Activated naive CD4-positive, alpha-beta T cell treated with anti-CD3 and anti-CD28 coated beads, Interleukin-2, amount 10 ng/mL, durations not matched to agents 7 days and 5 days (primary cell): ENCODE results near the gene TMEM132D.
"Not testable (repeated sequence)": the region's sequence is repeated elsewhere in the genome, so short reads cannot be mapped to it uniquely, and the experiment has no call there.

Experiments used
- CTCF ChIA-PET: fragments of 350-600 bp; sonication (Branson Sonifier 250); formaldehyde crosslinking; loops from one replicate; lab custom pipeline; 2021; ENCODE audit warnings: antibody characterized with exemption; lab: Charles Lee
- DNase-seq: peaks from one replicate; pipeline ENCODE4 v3.0.0-alpha.2; 2020
- H3K27ac Mint-ChIP-seq: one replicate; pipeline ENCODE4 v1.8.0; 2021; ENCODE audit warnings: mild to moderate bottlenecking, moderate library complexity, mixed read lengths
- H3K27me3 Mint-ChIP-seq: one replicate; pipeline ENCODE4 v1.8.0; 2021; ENCODE audit warnings: mild to moderate bottlenecking, mixed read lengths
- H3K36me3 Mint-ChIP-seq: one replicate; pipeline ENCODE4 v1.8.0; 2021; ENCODE audit warnings: mixed read lengths
- H3K4me1 Mint-ChIP-seq: one replicate; pipeline ENCODE4 v1.8.0; 2021; ENCODE audit warnings: mixed read lengths
- H3K4me3 Mint-ChIP-seq: one replicate; pipeline ENCODE4 v1.8.0; 2021; ENCODE audit warnings: mild to moderate bottlenecking, moderate library complexity, mixed read lengths
- H3K9me3 Mint-ChIP-seq: one replicate; pipeline ENCODE4 v1.8.0; 2021; ENCODE audit warnings: mixed read lengths

TMEM132D gene

DNA sequence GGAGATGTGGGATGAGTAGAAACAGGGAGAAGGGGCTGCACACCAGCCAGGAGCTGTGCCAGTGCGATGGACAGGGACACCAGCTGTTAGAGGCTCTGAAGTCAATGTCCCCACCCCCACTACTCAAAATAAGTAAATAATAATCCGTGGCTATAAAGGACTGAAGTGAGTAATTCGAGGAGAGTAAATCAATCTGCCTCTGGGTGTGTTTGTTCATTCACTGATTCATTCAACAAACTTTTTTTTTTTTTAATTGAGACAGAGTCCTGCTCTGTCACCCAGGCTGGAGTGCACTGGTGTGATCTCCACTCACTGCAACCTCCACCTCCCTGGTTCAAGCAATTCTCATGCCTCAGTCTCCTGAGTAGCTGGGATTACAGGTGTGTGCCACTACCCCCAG, 363.6 kb downstream of the TMEM132D start:
- Mint-ChIP-seq H3K9me3 (peaks cover 14% of the 10 kb centered on the region), H3K27me3 (no peaks in the 10 kb centered on the region), H3K4me1 (no peaks in the 10 kb centered on the region), H3K4me3 (no peak overlapping the region), H3K36me3 (no peaks in the 10 kb centered on the region), H3K27ac (no peak overlapping the region)
- DNase-seq: no peak
- CTCF ChIA-PET: no interaction called here

DNA sequence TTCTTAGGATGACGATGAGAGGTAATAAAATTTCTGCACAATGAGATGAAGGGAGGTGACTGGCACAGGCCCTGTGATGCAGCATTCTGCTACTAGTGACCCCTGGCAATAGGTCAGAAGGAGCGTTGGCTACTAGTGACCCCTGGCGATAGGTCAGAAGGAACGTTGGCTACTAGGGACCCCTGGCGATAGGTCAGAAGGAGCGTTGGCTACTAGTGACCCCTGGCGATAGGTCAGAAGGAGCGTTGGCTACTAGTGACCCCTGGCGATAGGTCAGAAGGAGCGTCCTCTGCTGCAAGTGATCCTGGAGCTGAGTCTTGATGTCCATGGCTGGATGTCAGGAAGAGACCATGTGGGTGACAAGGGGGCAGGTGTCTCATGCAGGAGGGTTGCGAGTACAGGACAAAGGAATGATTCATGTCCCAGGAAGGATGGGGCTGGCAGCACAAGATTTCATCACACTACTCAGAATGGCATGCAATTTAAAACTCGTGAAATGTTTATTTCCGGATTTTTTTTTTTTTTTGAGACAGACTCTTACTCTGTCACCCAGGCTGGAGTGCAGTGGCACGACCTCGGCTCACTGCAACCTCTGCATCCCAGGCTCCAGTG, 365.0 kb downstream of the TMEM132D start:
- peaks cover 14% of the 10 kb centered on the region for H3K9me3 Mint-ChIP-seq
- H3K36me3 Mint-ChIP-seq, CTCF ChIA-PET, H3K27me3 Mint-ChIP-seq, DNase-seq, H3K4me3 Mint-ChIP-seq, H3K27ac Mint-ChIP-seq, H3K4me1 Mint-ChIP-seq: not testable (repeated sequence)

DNA sequence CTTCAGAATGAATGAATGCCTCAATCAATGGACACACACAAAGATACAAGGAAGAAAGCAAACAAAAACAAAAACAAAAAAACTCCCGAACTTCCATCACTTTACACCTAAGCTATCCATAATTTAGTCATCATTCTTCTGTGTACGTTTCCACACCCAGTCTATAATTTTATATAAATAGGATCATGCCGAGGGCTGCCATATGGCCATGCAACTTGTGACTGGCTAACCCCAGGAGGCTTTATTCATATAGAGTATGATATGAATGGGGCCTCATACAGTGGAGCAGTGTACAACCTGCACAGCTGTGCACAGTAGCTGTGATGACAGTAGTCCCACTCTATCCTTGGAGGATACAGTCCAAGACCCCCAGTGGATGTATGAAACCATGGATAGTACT, 365.7 kb downstream of the TMEM132D start:
- DNase-seq: no peak
- no peaks in the 10 kb centered on the region for H3K27me3 Mint-ChIP-seq
- H3K4me3 Mint-ChIP-seq: no peak overlapping the region
- no peaks in the 10 kb centered on the region for H3K4me1 Mint-ChIP-seq
- no peaks in the 10 kb centered on the region for H3K36me3 Mint-ChIP-seq
- H3K9me3 Mint-ChIP-seq: peaks cover 14% of the 10 kb centered on the region
- CTCF ChIA-PET: no interaction called here
- H3K27ac Mint-ChIP-seq: no peak overlapping the region

DNA sequence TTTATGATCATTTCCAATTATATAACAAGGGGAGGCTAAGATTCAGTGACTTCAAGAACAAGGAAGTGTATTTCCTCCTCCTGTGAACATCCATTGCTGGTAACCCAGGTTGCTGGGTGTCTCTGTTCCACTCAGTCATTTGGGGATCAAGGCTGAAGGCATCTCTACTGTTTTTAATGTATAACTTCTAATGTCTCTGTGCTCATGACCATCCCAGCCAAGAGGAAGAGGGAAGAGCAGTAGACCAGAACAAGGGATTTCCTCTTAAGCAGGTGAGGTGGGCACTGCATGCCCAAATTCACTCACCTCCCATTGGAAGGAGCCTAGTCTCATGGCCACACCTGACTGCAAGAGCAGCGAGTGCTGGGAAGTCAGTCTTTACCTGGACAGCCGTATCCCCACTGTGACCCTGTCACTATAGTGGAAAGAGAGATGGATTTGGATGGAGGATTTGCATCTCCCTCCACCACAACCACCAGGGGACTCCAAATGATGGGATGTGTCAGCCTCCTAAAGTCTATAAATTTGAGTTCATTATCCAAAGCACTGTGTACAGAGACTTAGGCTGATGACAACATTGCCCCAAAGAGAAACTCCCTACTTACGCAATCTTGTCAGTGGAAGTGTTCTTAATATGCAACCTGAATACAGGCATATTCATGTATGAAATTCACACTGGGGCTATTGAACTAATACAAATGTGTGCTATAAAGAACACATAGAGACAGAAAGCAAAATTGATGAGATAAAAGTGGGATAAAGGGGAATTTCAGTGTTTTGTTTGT, 368.7 kb downstream of the TMEM132D start:
- Mint-ChIP-seq H3K4me3 (no peak overlapping the region), H3K9me3 (peaks cover 20% of the 10 kb centered on the region), H3K36me3 (no peaks in the 10 kb centered on the region), H3K27me3 (no peaks in the 10 kb centered on the region), H3K27ac (no peak overlapping the region), H3K4me1 (no peaks in the 10 kb centered on the region)
- DNase-seq: no peak
- CTCF ChIA-PET: no interaction called here

DNA sequence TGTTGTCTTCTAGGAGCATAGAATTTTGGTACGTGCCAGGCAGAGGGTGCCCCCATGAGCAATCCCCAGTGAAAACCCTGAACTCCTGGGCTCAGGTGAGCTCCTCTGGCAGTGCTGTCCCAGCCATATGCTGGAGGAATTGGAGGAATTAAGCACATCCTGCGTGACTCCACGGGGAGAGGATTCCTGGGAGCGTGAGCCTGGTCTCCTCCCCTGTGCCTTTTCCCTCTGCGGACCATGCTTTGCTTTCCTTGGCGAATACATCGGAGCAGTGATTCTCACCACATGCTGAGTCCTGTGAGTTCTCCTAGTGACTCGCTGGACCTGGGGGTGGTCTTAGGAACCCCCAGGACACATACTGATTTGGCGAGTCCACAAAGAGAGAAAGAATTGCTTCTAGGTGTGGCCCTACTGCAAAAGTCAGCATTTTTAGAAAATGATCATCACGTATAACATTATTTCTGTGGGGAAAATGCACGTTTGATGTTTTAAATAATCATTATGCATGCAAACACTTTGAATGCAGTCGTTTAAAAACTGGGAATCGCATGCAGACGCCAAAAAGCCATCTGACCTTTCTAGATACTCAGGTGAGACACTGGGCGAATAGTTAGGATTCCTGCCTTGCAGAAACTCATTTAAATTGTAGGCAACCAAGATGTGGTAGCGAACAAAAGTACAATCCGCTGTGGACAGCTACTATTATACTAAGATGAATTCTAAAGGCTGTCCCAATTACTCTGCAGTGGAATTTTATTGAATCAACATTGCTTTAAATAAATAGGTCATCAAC, 370.9 kb downstream of the TMEM132D start:
- CTCF ChIA-PET: no interaction called here
- no peak overlapping the region for H3K4me3 Mint-ChIP-seq
- H3K36me3 Mint-ChIP-seq: no peaks in the 10 kb centered on the region
- peaks cover 13% of the 10 kb centered on the region for H3K9me3 Mint-ChIP-seq
- no peaks in the 10 kb centered on the region for H3K4me1 Mint-ChIP-seq
- no peak overlapping the region for H3K27ac Mint-ChIP-seq
- H3K27me3 Mint-ChIP-seq: no peaks in the 10 kb centered on the region
- DNase-seq: no peak

DNA sequence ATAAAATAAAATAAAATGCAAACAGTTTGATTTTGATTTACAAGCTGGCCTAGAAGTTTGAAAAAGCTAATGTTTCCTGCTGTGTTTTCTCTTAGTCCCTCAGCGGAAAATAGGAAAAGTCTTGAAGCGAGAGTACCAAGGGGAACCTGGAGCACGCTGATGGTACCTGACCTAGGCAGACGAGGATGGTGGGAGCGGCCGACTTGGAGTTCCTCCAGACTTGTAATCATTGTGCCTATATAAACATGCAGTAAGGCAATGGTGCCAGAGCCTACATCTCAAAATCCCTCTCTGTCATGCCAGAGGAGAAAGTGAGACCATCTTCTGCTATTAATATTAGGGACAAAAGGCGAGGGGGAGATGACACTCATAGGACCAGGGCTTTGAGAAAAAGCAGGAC, 371.7 kb downstream of the TMEM132D start:
- CTCF ChIA-PET: no interaction called here
- no peaks in the 10 kb centered on the region for H3K27me3 Mint-ChIP-seq
- peaks cover 8% of the 10 kb centered on the region for H3K9me3 Mint-ChIP-seq
- no peak overlapping the region for H3K27ac Mint-ChIP-seq
- no peak overlapping the region for H3K4me3 Mint-ChIP-seq
- DNase-seq: no peak
- no peaks in the 10 kb centered on the region for H3K36me3 Mint-ChIP-seq
- H3K4me1 Mint-ChIP-seq: no peaks in the 10 kb centered on the region

DNA sequence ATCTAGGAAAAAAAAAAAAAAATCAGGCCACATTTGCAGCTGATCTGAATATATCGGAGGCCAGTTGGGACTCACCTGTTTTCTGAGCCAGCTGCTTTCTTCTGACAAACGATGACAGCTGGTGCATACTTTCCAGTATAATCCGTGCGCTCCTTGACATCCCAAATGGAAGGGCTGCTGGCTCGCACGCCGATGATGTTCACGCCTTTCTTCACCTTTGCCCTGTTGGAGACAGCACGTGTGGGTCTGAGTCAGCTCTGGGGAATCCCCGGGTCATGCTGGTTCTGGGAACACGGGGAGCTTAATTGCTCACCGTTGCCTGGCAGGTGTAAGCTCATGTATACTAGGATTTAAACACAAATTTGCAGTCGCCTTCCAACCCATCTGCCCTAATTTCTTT, 372.8 kb downstream of the TMEM132D start:
- H3K9me3 Mint-ChIP-seq: peaks cover 8% of the 10 kb centered on the region
- CTCF ChIA-PET: no interaction called here
- no peak overlapping the region for H3K4me3 Mint-ChIP-seq
- H3K27ac Mint-ChIP-seq: no peak overlapping the region
- no peak for DNase-seq
- H3K27me3 Mint-ChIP-seq: no peaks in the 10 kb centered on the region
- no peaks in the 10 kb centered on the region for H3K4me1 Mint-ChIP-seq
- H3K36me3 Mint-ChIP-seq: no peaks in the 10 kb centered on the region

DNA sequence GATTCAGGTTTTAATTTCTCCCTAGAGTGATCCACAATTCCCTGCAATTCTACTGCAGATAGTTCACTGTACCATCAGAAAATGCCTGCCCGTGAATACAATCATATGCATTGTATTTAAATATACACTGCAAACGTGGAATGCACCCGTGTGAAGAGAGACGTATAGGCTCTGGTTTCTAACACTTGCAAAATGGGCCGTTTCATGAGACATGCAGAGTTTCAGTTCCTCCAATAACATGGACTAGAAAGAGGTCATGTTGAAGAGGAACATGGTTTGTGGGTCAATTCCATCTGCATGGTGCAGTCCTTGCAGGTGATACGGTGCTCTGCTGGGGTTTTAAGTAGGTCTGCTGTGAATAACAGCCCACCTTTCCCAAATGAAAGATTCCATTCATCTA, 373.3 kb downstream of the TMEM132D start:
- no peaks in the 10 kb centered on the region for H3K27me3 Mint-ChIP-seq
- H3K9me3 Mint-ChIP-seq: peaks cover 8% of the 10 kb centered on the region
- no peak overlapping the region for H3K4me3 Mint-ChIP-seq
- H3K36me3 Mint-ChIP-seq: no peaks in the 10 kb centered on the region
- CTCF ChIA-PET: no interaction called here
- no peaks in the 10 kb centered on the region for H3K4me1 Mint-ChIP-seq
- no peak overlapping the region for H3K27ac Mint-ChIP-seq
- no peak for DNase-seq

DNA sequence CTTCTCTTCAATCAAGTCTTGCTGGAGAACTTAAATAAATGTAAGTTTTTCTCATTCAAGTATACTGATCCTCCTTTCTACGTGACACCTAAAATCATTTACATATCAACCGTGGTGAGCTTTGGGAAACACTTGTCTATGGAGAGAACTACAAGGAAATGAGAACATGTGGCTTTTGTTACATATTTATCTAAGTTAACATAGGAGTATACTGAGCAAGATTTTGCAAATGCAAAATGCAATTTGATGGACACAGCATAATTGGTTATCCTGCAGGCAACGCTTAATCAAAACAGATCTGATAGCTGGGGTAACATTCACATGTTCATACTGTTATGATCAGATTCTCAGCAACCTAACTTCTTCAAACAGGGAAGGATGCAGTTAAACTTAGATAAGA, 376.3 kb downstream of the TMEM132D start:
- no peaks in the 10 kb centered on the region for H3K27me3 Mint-ChIP-seq
- CTCF ChIA-PET: no interaction called here
- no peak overlapping the region for H3K27ac Mint-ChIP-seq
- no peaks in the 10 kb centered on the region for H3K36me3 Mint-ChIP-seq
- H3K4me3 Mint-ChIP-seq: no peak overlapping the region
- no peak for DNase-seq
- peaks cover 10% of the 10 kb centered on the region for H3K9me3 Mint-ChIP-seq
- H3K4me1 Mint-ChIP-seq: no peaks in the 10 kb centered on the region

DNA sequence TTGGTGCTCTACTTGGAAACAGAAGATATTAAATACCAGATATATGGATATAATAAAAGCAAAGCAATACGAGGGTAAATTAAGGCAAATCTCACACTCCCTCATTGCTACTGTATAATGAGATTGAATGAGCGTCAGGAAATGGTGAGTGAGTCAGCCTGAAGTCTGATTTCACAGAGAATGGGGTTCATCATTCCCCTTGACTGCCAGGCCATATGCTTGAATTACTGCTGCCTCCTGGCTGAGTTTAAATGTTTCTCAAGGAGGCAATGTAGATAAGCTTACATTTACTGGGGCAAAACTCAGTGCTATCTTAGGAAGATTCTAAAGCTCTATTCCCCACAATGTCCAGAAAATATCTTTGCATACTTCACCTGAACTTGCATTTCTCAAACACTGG, 380.2 kb downstream of the TMEM132D start:
- Mint-ChIP-seq H3K9me3 (peaks cover 7% of the 10 kb centered on the region), H3K27ac (no peak overlapping the region), H3K4me3 (no peak overlapping the region), H3K36me3 (no peaks in the 10 kb centered on the region), H3K27me3 (no peaks in the 10 kb centered on the region), H3K4me1 (no peaks in the 10 kb centered on the region)
- CTCF ChIA-PET: no interaction called here
- no peak for DNase-seq

DNA sequence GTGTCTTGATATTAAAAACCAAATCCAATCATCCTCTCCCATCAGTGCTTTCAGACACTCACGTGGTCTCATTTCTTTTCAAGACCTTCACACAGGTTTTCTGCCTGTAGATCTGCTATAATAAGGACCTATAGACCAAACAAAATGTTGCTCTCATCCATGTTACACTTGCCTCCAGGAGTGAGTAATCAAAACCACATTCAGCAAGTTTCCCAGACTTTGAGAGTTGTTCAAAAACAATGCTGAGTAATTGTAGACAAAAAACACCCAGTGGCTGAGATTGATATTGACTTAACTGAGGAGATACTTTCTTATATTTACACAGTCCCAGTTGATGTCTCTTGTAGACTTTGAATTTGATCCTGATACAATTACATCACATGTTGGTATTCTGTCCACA, 383.1 kb downstream of the TMEM132D start:
- Mint-ChIP-seq H3K27me3 (no peaks in the 10 kb centered on the region), H3K27ac (no peak overlapping the region), H3K4me1 (no peaks in the 10 kb centered on the region), H3K4me3 (no peak overlapping the region), H3K9me3 (peaks cover 13% of the 10 kb centered on the region), H3K36me3 (no peaks in the 10 kb centered on the region)
- CTCF ChIA-PET: no interaction called here
- no peak for DNase-seq

DNA sequence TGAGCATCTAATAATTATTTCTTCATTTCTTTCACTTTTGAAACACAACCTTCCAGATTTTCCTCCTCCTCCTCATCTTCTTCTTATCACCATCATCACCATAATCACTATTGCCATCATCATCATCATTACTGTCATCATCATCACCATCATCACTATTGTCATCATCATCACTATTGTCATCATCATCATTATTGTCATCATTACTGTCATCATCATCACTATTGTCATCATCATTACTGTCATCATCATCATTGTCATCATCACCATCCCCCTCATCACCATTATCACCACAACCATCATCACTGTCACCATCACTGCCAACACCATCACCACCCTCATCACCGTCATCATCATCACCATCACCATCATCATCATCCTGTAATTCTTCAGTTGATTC, 400.0 kb downstream of the TMEM132D start:
- Mint-ChIP-seq H3K9me3 (peaks cover 13% of the 10 kb centered on the region), H3K36me3 (no peaks in the 10 kb centered on the region), H3K4me1 (no peaks in the 10 kb centered on the region), H3K27ac (no peak overlapping the region), H3K4me3 (no peak overlapping the region), H3K27me3 (no peaks in the 10 kb centered on the region)
- no peak for DNase-seq
- CTCF ChIA-PET: no interaction called here

DNA sequence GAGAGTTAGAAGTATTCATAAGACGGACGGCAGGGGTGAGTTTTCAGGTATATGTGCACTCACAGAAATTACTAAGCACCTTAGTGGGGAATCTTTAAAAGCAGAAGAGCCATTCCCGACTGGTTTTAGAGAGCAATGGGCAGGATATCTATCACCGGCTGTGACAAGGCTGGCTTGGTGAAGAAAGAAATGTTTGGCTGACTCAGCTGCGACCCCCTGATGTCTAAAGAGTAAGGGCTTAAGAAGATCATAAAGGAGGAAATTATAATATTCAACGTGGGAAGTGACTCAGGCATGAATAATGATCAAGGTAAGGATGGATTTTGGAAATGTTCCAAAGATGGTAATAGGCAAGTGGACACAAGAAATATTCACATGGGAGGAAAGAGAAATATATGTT, 407.6 kb downstream of the TMEM132D start:
- Mint-ChIP-seq H3K4me1 (no peaks in the 10 kb centered on the region), H3K27me3 (no peaks in the 10 kb centered on the region), H3K4me3 (no peak overlapping the region), H3K36me3 (no peaks in the 10 kb centered on the region), H3K27ac (no peak overlapping the region), H3K9me3 (peaks cover 19% of the 10 kb centered on the region)
- CTCF ChIA-PET: no interaction called here
- no peak for DNase-seq

DNA sequence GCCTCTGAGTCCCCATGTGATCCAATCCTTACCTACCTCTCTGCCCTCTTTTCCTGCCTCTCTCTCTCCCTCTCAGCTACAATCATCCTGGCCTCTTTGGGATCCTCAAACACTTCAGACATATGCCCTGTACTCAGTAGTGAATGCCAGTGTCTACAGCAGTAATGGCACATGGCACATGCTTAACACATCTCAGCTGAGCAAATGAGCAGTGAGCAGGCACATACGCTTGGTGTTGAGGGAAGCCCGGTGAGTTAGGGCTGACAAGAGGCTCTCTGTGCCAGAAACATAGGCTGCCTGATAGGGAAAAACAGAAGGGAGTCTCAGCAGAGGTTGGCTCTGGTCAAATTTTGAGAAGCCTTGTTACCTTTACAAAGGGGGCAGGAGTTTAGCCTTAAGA, 409.1 kb downstream of the TMEM132D start:
- H3K4me3 Mint-ChIP-seq: no peak overlapping the region
- H3K4me1 Mint-ChIP-seq: no peaks in the 10 kb centered on the region
- peaks cover 27% of the 10 kb centered on the region for H3K9me3 Mint-ChIP-seq
- CTCF ChIA-PET: no interaction called here
- H3K27me3 Mint-ChIP-seq: no peaks in the 10 kb centered on the region
- H3K27ac Mint-ChIP-seq: no peak overlapping the region
- H3K36me3 Mint-ChIP-seq: no peaks in the 10 kb centered on the region
- DNase-seq: no peak

DNA sequence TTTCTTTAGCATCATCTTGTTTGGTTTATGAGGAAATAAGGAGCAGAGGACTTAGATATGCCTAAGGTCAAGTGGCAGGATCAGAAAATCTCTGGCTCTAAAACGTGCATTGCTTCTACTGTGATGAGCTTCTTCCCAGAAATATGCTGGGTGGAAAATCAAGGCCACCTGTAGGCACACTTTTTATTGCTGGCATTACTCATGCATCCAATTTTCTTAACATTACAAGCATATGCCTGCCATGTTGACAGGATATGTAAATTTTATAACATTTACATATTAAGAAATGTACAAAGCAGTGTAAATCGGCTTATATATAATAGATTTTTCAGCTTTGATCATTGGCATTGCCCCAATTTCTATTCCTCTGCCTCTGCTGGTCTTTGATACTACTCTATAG, 409.6 kb downstream of the TMEM132D start:
- no peaks in the 10 kb centered on the region for H3K4me1 Mint-ChIP-seq

More for the DNA sequence above, 409.6 kb downstream of the TMEM132D start:
- H3K36me3 Mint-ChIP-seq: no peaks in the 10 kb centered on the region
- DNase-seq: no peak
- no peak overlapping the region for H3K4me3 Mint-ChIP-seq
- CTCF ChIA-PET: no interaction called here
- H3K27me3 Mint-ChIP-seq: no peaks in the 10 kb centered on the region
- H3K27ac Mint-ChIP-seq: no peak overlapping the region
- H3K9me3 Mint-ChIP-seq: peaks cover 26% of the 10 kb centered on the region
